ELF-1 (cell line): Measurements from ENCODE around the gene STOX1.
"Not testable (repeated sequence)": the region's sequence is repeated elsewhere in the genome, so short reads cannot be mapped to it uniquely, and the experiment has no call there.

ENCODE experiments used
- DNase-seq: peaks from one replicate; pipeline ENCODE4 v3.0.0-alpha.2; 2016; ENCODE audit warnings: low read depth, low spot score

STOX1 gene

GRCh38 chr10:68826764-68827591 is at the start of gene STOX1:
Gene STOX1 (plus strand): TSS chr10:68827531. CDS start chr10:68827624, 93 bp downstream.
- peak; percentile 83 for DNase-seq

- no peak for DNase-seq
Measured at GRCh38 chr10:68781613-68782574, 45.4 kb upstream of the STOX1 start.

GRCh38 chr10:68784476-68784875 is 42.9 kb upstream of the STOX1 start:
- no peak for DNase-seq

GRCh38 chr10:68787813-68788212 is 39.5 kb upstream of the STOX1 start:
- DNase-seq: no peak

GRCh38 chr10:68790476-68790875 is 36.9 kb upstream of the STOX1 start:
- no peak for DNase-seq

GRCh38 chr10:68792115-68792514 is 35.2 kb upstream of the STOX1 start:
- no peak for DNase-seq

- DNase-seq: no peak
Measured at GRCh38 chr10:68795886-68796532, 31.3 kb upstream of the STOX1 start.

GRCh38 chr10:68796605-68797004 is 30.7 kb upstream of the STOX1 start:
- DNase-seq: no peak

GRCh38 chr10:68800211-68800610 is 27.1 kb upstream of the STOX1 start:
- DNase-seq: no peak

GRCh38 chr10:68804692-68805091 is 22.6 kb upstream of the STOX1 start:
- no peak for DNase-seq

- DNase-seq: not testable (repeated sequence)
Measured at GRCh38 chr10:68810830-68811229, 16.5 kb upstream of the STOX1 start.

- DNase-seq: no peak
Measured at GRCh38 chr10:68811314-68812009, 15.9 kb upstream of the STOX1 start.

- DNase-seq: no peak
Measured at GRCh38 chr10:68812420-68812819, 14.9 kb upstream of the STOX1 start.

GRCh38 chr10:68813559-68813958 is 13.8 kb upstream of the STOX1 start:
- DNase-seq: no peak

- no peak for DNase-seq
Measured at GRCh38 chr10:68816796-68817412, 10.4 kb upstream of the STOX1 start.

GRCh38 chr10:68820359-68820758 is 7.0 kb upstream of the STOX1 start:
- DNase-seq: not testable (repeated sequence)

GRCh38 chr10:68822626-68823025 is 4.7 kb upstream of the STOX1 start:
- DNase-seq: not testable (repeated sequence)

GRCh38 chr10:68827592-68827959 is 245 bp downstream of the STOX1 start:
- not testable (repeated sequence) for DNase-seq

- peak; percentile 34 for DNase-seq
Measured at GRCh38 chr10:68828083-68828601, 811 bp downstream of the STOX1 start.

GRCh38 chr10:68828833-68829232 is 1.5 kb downstream of the STOX1 start:
- DNase-seq: no peak

GRCh38 chr10:68829521-68829920 is 2.2 kb downstream of the STOX1 start:
- DNase-seq: no peak
